CD4-positive, alpha-beta T cell treated with Interleukin-6 at 100 ng/mL for 8 hours (primary cell): ENCODE measurements around the gene MTR.
"Not testable (repeated sequence)": the region's sequence is repeated elsewhere in the genome, so short reads cannot be mapped to it uniquely, and the experiment has no call there.

ENCODE experiments used
- DNase-seq: peaks from one replicate; pipeline ENCODE4 v3.0.0-alpha.2; 2020; ENCODE audit warnings: mixed read lengths, low spot score

Gene MTR

DNA sequence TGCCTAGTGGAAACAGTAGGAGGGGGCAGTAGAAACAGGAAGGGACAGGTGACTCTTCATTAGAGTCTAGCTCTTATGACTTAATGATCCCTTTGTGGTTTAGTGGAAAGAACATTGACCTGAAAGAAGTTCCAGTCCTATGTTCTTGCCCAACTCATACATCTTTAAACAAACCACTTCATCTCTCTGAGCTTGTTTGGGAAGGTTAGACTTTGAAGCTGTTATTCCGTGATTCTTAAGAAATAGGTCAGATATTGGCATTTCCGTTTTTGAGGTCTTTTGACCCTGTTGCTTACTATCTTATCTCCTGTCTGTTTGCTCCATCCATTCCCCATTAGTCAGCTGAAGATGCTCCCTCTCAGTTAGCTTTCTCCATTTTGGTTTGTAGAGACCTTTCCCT, 38.5 kb downstream of the MTR start:
- DNase-seq = no peak

DNA sequence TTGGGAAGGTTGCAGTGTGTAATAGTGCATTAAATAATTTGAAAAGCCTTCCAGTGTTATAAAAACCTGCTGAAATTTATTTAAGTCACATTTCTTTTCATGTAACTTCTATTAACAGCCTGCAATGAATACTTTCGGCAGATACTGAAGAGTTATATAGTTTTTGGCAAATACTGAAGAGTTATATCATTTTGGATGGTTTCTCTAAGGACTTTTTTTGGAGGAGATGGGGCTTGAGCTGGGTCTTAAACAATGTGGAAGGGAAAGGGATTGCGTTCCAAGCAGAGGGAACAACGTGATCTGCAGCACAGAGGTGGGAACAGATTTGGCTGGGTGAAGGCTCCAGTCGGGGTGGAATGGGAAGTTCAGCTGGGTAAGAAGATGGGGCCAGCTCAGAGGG, 39.8 kb downstream of the MTR start:
- DNase-seq = no peak

DNA sequence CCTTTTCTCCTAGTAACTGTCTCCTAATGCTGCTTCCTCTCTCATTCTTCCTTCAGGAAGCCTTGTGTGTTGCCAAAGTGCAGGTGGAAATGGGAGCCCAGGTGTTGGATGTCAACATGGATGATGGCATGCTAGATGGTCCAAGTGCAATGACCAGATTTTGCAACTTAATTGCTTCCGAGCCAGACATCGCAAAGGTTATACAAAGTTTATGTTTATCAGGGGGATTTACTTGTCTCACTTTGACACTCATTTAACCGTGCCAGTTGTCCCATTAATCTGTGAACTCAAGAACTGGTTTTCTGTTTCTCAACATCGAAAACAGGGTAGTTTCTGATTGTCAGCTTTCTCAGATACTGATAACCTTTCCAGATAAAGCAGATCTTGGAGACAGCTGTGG, 40.4 kb downstream of the MTR start:
- DNase-seq = no peak

DNA sequence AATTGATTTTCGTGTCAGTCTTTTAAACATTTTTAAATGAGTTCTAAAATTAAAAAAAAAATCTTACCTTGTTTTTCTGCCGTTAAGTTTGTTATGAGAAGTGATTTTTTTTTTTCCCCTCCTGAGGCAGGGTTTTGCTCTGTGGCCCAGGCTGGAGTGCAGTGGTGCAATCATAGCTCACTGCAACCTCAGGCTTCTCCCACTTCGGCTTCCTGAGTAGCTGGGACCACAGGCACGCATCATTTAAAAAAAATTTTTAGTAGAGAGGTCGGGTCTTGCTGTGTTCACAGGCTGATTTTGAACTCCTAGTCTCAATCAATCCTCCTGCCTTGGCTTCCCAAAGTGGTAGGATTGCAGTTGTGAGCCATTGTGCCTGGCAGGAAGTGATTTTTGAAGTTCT, 41.1 kb downstream of the MTR start:
- no peak for DNase-seq

DNA sequence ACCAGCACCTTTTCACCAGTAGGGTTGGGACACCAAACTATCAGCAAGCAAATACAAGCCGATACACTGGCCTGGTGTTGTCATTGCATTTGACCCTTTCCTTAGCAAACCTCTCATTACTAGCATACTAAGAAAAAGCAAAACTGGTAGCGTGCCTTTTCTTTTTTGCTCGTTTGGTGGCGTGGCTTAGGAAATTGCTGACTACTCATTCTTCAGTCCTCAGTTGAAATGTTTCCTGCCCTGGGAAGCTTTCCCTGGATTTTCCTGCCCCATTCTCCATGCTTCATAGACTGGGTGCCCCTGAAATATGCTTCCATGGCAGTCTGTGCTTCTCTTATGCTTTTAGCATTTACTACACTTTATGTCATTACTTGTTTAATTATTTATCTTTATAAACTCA, 42.0 kb downstream of the MTR start:
- no peak for DNase-seq

DNA sequence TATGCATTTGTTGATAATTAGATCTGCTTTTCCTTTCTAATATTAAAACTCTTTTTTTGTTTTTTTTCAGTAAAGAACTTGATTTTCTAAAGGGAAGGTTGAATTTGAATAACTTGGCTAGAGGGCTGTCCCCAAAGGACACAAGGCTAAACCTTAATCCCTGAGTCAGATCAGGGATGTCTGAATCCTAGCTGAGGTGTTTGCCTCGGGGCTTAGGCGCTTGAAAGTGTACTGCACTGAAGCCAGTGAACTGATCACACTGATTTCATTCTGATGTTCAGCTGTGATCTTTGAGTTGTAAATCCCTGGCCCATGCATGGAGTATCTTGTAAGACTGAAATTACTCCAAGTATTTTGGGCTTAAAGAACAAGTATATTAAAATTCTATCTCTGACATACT, 42.8 kb downstream of the MTR start:
- no peak for DNase-seq

DNA sequence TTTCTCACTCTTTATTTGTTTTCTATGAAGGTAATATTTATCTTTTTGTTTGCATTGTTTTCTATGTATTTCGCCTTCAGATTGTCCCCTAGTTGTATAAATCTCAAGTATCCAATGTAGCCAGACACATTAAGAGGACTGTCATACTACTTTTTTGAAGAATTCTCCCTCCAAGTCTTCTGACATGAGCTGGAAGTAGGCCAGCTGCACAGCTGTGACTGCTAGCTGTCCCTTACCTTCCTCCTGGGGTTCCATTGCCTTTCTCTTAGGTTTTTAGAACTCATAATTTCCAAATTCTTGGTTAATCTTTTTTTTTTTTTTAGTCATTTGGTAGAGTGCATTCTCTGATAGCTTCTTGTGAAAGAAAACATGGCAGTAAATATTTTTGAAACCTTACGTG, 46.2 kb downstream of the MTR start:
- DNase-seq = no peak

DNA sequence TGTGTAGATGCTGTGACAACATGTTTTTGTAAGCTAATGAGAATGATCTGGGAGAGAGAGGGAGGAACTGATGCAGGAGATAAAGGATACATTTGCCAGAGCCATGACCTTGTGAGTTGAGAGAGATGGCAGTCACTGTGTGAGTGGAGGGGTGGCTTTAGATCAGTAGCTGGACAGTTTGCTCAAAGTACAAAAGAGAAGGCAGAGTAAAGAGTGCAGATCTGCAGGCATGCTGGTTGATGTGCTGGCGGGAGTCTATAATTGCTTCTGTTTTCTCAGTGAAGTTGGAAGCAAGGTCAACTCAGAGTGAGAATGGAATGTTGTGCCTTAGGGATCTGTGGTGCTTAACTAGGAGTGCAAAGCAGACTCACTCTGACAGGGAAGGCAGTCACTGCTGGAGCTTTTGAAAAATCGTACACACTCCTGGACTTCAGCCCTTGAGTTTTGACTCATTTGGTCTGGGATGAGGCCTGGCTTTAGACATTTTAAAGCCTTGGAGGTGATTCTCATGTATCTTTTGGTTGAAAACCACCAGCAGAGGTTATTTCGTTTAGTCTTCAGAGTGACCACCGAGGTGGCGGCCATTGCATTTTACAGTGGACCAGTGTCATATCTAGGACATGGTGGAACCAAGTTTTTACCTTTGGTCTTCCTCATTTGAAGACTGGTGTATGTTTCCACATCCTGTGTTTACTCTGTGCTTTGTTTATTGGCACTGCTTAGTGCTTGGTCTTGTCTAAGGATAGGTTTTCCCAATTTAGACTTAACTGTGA, 49.6 kb downstream of the MTR start:
- DNase-seq = no peak

DNA sequence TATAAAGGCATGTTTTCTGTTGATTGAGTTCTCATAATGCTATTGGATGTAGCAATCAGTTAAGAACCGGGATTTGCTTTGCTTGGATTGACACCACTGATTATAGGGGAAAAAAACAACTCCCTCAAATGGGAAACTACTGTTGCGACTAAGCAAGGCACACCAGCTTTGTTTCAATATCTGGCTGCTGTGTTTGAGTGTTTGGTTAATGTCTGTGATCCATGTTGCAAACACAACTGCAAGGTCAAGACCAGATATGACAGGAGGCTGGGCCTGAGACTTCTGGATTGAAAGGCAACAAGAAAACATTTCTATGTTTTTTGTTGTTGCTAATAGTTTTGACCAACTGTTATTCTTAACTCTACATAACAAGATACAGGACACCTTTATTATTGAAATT, 50.7 kb downstream of the MTR start:
- no peak for DNase-seq

DNA sequence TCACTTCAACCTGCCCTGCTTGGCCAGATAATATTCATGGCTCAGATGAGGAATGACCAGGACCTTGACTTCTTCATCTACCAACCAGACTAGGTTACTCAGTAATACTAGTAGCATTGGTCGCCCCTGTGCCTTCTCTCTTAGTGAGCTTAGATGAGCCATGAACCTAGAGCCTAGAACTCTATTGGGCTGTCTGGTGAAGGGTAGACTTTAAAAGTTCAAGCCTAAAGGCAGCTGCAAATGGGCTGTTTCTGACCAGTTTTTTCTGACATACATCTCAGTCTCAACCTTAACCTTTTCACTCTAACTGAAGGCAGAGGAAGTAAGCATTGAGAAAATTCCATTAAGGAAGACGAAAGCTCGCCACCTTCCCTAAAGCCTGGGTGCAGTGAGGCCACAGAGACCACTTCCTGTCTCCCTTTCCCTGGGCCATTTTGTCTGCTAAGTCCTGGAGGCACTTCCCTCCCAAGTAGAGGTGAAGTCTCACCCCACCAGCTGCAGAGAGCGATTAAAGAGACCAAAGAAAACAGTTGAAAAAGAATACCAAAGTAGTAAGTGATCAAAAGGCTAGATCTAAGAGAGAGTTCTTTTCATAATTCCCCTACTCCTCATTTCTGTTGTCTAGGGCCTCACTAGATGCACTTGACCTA, 53.3 kb downstream of the MTR start:
- no peak for DNase-seq

DNA sequence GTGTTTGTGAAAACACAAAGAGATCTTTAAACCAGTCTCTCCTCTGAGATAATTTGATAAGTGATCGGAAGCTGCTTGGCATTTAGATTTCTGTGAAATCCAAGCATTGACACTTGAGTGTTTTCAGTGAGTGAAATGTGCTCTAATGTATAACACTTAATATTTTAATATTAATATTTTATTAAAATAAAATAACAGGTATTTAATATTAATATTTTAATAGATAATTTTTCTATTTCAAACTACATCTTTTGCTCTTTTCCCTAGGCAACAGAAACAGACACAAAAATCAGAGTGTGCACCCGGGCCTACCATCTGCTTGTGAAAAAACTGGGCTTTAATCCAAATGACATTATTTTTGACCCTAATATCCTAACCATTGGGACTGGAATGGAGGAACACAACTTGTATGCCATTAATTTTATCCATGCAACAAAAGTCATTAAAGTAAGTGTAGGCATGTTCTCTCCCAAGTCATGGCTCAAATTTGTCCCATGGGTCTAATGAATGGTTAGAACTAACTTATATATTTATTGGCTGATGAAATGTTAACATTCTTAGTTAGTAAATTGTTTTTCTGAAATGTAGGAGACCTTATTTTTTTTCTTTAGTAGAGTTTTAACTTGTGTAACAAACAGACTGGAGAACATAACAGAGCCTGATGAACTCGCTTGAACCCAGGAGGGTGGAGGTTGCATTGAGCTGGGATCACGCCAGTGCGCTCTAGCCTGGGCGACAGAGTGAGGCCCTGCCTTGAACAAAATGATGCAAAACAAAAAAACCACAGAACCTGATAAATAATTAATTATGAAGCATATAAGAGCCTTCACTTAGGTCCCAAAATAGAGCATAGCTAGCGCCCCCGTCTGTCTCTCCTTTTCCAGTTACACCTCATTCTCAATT, 55.2 kb downstream of the MTR start:
- DNase-seq = no peak

DNA sequence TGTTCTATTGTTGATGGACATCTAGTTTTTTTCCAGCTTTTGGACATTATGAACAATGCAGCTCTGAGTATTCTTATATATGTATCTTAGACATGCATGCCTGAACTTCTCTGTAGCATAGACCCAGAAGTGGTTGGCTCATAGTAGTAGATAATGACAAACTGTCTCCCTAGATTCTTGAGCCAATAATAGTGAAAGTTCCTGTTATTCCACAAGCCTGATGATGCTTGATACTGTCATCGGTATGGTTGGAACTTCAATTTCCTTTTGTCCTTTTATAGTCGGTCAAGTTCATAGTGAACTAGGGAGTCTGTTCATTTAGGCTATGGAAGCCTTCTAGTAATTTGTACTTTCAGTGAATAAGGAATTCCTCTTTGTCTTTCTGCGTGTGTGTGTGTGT, 56.8 kb downstream of the MTR start:
- DNase-seq = no peak

DNA sequence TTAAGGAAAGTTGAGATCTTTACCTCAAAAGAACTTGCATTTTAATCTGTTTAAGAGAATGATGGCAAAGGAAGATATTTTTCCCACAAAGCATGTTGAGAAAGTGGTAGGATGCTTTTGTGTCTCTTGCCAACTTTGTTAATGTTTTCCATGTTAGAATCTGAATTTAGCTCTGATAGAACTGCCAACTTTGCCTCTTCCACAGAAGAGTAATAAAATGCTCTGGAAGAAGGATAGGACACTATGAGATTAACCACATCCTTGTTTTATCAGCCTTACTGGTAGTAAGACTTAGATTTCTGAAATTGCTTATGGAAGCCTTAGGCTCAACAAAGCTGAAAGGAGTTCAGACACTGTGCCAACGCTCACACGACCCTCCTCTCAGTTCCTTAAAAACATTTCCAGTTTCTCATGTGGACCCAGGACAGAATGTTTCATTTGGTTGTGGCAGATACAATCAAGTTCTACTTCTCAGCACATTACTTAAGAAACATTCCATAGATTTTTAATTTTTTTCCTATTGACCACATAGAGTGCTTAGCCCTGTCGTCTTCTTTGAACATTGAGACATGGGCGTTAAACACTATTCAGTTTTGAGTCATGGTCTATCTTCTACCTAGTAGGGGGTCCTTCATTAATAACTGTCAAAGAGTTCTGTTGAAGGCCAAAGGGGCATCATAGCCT, 59.0 kb downstream of the MTR start:
- no peak for DNase-seq

DNA sequence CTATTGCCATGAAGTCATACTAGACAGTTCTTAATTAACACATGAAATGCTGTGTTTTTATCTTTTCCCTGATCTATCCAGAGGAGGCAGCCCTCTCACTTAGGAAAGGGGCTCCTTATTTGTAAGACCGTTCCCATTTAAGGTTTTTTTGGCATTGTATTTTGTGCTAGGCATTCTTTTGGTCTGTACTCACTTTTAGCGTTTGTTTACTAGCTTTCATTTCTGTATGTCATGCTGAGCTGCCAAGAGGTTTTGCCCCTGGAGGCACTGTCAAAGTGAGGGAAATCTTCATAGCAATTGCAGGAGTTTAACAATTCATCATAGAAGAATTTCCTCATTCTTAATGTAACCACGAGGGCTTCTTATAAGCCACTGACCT, 59.5 kb downstream of the MTR start:
- DNase-seq = no peak

DNA sequence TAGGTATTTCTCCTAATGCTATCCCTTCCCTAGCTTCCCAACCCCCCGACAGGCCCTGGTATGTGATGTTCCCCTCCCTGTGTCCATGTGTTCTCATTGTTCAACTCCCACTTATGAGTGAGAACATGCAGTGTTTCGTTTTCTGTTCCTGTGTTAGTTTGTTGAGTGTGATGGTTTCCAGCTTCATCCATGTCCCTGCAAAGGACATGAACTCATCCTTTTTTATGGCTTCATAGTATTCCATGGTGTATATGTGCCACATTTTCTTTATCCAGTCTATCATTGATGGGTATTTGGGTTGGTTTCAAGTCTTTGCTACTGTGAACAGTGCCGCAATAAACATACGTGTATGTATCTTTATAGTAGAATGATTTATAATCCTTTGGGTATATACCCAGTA, 61.6 kb downstream of the MTR start:
- not testable (repeated sequence) for DNase-seq

DNA sequence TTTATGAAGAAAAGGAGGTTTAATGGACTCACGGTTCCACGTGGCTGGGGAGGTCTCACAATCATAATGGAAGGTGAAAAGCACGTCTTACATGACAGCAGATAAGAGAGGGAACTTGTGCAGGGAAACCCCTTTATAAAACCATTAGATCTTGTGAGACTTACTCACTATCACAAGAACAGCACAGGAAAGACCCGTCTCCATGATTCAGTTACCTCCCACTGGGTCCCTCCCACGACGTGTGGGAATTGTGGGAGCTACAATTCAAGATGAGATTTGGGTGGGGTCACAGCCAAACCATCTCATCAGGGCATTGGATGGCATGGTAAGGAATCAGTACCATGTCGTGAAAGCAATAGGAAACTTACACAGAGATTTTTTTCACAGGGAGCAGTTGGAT, 63.1 kb downstream of the MTR start:
- DNase-seq = no peak

DNA sequence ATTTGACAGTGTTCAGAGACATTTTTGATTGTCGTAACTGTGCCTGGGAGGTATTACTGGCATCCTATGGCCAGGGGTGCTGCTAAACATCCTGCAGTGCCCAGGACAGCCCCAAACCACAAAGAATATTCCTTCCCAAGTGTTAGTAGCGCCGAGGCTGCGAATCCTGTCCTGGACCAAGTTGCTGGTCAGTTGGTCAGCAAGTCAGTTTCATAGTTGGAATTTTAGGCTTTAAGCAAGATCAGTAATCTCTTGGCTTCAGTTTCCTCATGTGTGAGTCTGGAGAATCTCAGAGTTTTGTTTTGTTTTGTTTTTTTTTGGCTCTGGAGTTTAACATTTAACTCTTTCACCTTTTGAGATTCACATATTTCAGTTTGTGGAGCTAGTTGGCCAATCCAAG, 65.0 kb downstream of the MTR start:
- DNase-seq = no peak

DNA sequence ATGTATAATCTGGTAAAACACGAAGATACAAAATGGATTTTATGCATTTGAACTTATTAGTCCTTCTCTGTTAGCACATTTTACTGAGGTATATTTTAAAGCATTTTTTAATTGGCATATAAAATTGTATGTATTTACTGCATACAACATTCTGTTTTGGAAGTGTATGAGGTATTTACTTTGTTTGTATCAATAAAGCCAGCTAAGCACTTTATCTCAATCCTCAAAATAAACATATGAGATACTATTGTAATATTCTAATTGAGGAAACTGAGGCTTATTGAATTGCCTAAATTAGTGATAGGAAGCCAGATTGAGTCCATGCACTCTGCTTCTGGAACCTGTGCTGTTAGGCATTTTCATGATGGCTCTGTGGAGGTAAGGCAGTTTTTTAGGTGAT, 65.6 kb downstream of the MTR start:
- DNase-seq = no peak

DNA sequence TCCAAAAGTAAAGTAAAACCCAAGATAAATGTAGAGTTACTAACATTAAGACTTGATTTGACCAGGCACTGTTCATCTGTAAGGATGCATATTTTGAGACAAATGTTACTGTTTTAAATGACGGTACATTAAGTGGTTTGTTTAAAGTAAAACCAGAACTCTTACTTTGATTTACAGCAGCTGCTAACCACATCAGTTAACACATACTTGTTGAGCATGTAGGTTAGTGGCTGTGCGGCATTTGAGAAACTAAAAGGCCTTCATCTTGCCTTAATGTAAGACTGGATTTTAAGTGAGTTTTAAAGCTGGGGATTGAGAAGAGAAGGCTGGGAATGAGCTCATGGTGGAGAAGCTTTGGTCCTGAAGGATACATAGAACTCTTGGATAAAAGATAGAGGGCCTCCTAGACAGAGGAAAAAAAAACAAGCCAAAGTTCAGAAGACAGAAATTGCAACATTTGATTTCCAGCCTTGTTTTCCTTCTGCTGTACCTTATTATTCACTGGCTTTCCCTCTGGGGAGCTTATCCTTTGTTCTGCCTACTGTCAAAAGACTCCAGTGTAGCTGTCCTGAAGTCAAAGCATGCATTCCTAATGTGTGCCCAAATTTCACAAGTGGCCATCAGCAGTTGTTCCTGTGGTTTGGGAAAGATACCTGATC, 66.6 kb downstream of the MTR start:
- no peak for DNase-seq

DNA sequence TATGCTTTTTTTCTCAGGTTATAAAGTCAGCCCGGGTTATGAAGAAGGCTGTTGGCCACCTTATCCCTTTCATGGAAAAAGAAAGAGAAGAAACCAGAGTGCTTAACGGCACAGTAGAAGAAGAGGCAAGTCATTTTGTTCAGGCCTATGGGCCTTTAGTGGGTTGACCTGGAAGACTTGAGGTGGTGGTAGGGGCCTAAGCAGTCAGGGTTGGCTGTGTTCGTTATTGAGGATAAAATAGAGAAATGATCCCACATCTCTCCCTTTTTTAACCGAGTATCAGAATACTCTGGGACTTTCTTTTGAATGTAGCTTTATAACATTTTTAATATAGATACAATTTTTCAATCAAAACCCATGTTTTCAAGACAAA, 67.1 kb downstream of the MTR start:
- DNase-seq = no peak

DNA sequence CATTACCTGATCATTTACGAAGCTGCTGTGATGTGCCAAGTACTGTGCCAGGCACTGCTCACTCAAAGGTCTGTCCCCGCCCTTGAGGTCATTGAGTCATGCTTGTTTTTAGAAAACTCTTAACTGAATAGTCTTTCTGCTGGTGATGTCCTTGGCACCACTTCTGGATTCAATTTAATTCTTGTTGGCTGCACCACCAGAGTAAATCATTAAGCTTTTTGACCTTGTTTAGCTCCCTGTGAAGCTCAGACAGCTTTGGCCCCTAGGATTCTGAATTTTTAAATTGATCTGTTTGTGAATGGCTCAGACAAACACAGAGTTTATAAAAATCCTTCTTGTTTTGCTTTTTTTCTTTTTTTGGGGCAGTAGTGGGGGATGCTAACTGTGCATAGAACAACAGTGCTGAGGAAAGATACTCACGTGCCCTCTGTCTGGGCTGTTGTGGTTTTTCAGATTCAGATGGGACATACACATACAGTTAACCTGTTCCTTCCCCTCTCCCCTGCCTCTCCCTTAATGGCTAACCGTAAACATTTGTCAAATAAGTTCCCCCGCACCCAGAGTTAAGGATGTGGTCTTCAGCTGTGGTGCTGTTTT, 67.6 kb downstream of the MTR start:
- DNase-seq = no peak

DNA sequence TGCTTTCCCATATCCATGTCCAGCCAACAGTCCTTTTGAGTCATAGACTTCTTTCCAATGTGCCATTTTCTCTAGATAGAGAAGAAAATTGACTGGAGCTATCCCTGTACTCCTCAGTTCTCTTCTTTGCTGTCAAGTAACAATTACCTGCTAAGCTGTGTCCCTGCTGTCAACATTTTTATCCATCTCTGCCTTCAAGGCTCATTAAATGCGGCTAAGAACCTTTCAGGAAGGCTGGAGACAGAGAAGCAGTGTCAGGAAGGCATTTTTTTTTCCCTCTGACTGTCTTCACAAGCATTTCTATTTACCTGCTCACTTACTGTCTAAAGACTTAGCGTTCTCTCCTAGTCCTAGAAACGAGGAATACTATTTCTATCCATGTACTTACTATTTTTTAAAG, 69.1 kb downstream of the MTR start:
- DNase-seq = no peak
